Adrenal gland (tissue), 12 donors: Measurements from ENCODE around the gene TNNI3K. TPM values are rescaled to one million over a fixed set of nuclear protein-coding genes. Genes with fewer than 3 reads are reported as not detected.

Source experiments
- DNase-seq, 7 donors: peaks; one replicate each; pipeline ENCODE4 v3.0.0-alpha.2; 2019 to 2020
- H3K27ac ChIP-seq, 5 donors: fragments of 200-600 bp; sonication (generic) in 4 of 5; 1 replicate in 3 of 5; 2 replicates in 2 of 5; pipeline versions ENCODE4 v1.5.1 to v1.8.0; 2016 to 2020; ENCODE audit warnings: mild to moderate bottlenecking in 1 of 5
- H3K27me3 ChIP-seq: fragments of 200-600 bp; 2 replicates; pipeline ENCODE4 v1.8.0; 2021
- H3K36me3 ChIP-seq, 2 donors: fragments of 200-600 bp; replicated peaks in 1 of 2; 1 replicate in 1 of 2; 2 replicates in 1 of 2; pipeline versions ENCODE4 v1.5.1 to v1.8.0; 2018 to 2022
- H3K4me1 ChIP-seq, 2 donors: fragments of 200-600 bp; replicated peaks in 1 of 2; 1 replicate in 1 of 2; 2 replicates in 1 of 2; pipeline versions ENCODE4 v1.5.1 to v1.8.0; 2018 to 2021
- H3K4me3 ChIP-seq, 4 donors: fragments of 200-600 bp; sonication (generic) in 3 of 4; one replicate each; pipeline ENCODE4 v1.5.1; 2016 to 2018
- H3K9me3 ChIP-seq, 3 donors: fragments of 200-600 bp; sonication (generic) in 1 of 3; replicated peaks in 1 of 3; 1 replicate in 2 of 3; 2 replicates in 1 of 3; pipeline versions ENCODE4 v1.5.1 to v1.8.0; 2016 to 2021
- CTCF ChIP-seq, 6 experiments: fragments of 450-650 bp in 4 of 6; fragments of 200-600 bp in 2 of 6; sonication (generic) in 1 of 6; IDR thresholded peaks; 1 replicate in 5 of 6; 2 replicates in 1 of 6; pipeline versions ENCODE4 v1.5.1 to v1.8.0; 2016 to 2021; ENCODE audit warnings: antibody characterized with exemption in 6 of 6, mild to moderate bottlenecking in 2 of 6, moderate library complexity in 1 of 6
- POLR2A ChIP-seq, 2 donors: fragments of 450-650 bp; IDR thresholded peaks; one replicate each; pipeline ENCODE4 v1.6.1; 2017; ENCODE audit warnings: antibody characterized with exemption in 2 of 2, mild to moderate bottlenecking in 2 of 2, moderate library complexity in 1 of 2
- WGBS, 4 donors: extraction: QIAGEN DNeasy Blood & Tissue Kit in 2 of 4; methylation state at CpG; one replicate each; pipeline versions ENCODE4 v1.1.5 to v1.1.7; 2013 to 2017; 5-methylcytosine and 5-hydroxymethylcytosine counted together
- intact Hi-C, 2 donors: fragments of 100-400 bp; cut with DNase I; formaldehyde crosslinking; loops; one replicate each; pipeline versions ENCODE4 v1.14.1 to v1.15.0; 2022 to 2023
- polyA plus RNA-seq, 3 donors: library from polyadenylated mRNA; stranded (reverse); fragments of 200-250 nt in 2 of 3; fragments of 350-450 nt in 1 of 3; fragmentation: Illumina TruSeq in 1 of 3; extraction: RNeasy Lipid Tissue Mini Kit (QIAGEN cat#74804) in 1 of 3; gene quantifications; one replicate each; pipeline ENCODE4 v1.2.3, GENCODE V29; 2013 to 2014
- total RNA-seq, 9 donors: library from RNA; depleted of rRNA in 4 of 9; stranded (reverse); fragments of >200 nt in 4 of 9; fragments of 120-200 nt in 1 of 9; fragmentation: NEBNext Ultra II Directional in 1 of 9; extraction: Animal tissue kit (Norgen Biotek cat#: 25700) in 1 of 9; gene quantifications; one replicate each; pipeline versions ENCODE4 v1.1.0 to v1.2.4, GENCODE V29; 2013 to 2023
- donor health status: healthy with polysubstance abuse.
- donor health status: Bipolar disorder and iron deficiency.
- donor health status: DM: yes; HTN: yes; CAD: no.
- donor health status: DM: no; HTN: no; CAD: no.
- donor health status: DM: no; HTN: no; CAD: no.
- donor health status: DM: yes; HTN: yes; CAD: no.

TNNI3K gene
- total and polyA plus RNA-seq, 12 donors: 0.88 to 7.9 (median 2.1) TPM

- DNase-seq: no peak
- 83 to 89% (median 86%) methylated on average over 2 of the region's 2 CpGs for WGBS, 4 donors
- no peak overlapping the region for H3K4me3 ChIP-seq
- TF ChIP-seq CTCF (IDR thresholded peaks at IDR 0.05): no peak
- TF ChIP-seq POLR2A (IDR thresholded peaks at IDR 0.05): no peak
- H3K9me3 ChIP-seq: no peaks in the 10 kb centered on the region
- H3K36me3 ChIP-seq: no peaks in the 10 kb centered on the region
- no peaks in the 10 kb centered on the region for H3K4me1 ChIP-seq
- intact Hi-C loops: no loop called here
- no peaks in the 10 kb centered on the region for H3K27me3 ChIP-seq
- H3K27ac ChIP-seq: no peak overlapping the region
These were observed 105.5 kb downstream of the TNNI3K start for GRCh38 chr1:74340656-74341055.

GRCh38 chr1:74341702-74342339, 106.6 kb downstream of the TNNI3K start:
- TF ChIP-seq CTCF (IDR thresholded peaks at IDR 0.05): no peak
- TF ChIP-seq POLR2A (IDR thresholded peaks at IDR 0.05): no peak
- intact Hi-C loops: no loop called here
- H3K9me3 ChIP-seq: no peaks in the 10 kb centered on the region
- no peaks in the 10 kb centered on the region for H3K27me3 ChIP-seq
- WGBS, 4 donors: 84 to 88% (median 88%) methylated on average over 4 of the region's 4 CpGs
- no peak overlapping the region for H3K27ac ChIP-seq
- DNase-seq: no peak
- H3K4me1 ChIP-seq: peaks cover 0 to 4% of the 10 kb centered on the region in 2 donors
- no peaks in the 10 kb centered on the region for H3K36me3 ChIP-seq
- no peak overlapping the region for H3K4me3 ChIP-seq

GRCh38 chr1:74343216-74343615, 108.0 kb downstream of the TNNI3K start:
- Histone ChIP-seq H3K27me3 (no peaks in the 10 kb centered on the region), H3K27ac (no peak overlapping the region), H3K9me3 (no peaks in the 10 kb centered on the region), H3K4me3 (no peak overlapping the region), H3K4me1 (peaks cover 0 to 4% of the 10 kb centered on the region in 2 donors), H3K36me3 (no peaks in the 10 kb centered on the region)
- intact Hi-C loops: no loop called here
- WGBS, 4 donors: 57 to 75% (median 71%) methylated on average over 1 of the region's 1 CpG
- TF ChIP-seq CTCF (IDR thresholded peaks at IDR 0.05) (no peak), POLR2A (IDR thresholded peaks at IDR 0.05) (no peak)
- DNase-seq: peak in 5 of 7 donors; percentile 3 to 81 (median 21)

GRCh38 chr1:74344387-74344786, 109.2 kb downstream of the TNNI3K start:
- Histone ChIP-seq H3K9me3 (no peaks in the 10 kb centered on the region), H3K27me3 (no peaks in the 10 kb centered on the region), H3K27ac (no peak overlapping the region), H3K4me3 (no peak overlapping the region), H3K36me3 (no peaks in the 10 kb centered on the region), H3K4me1 (peaks cover 0 to 4% of the 10 kb centered on the region in 2 donors)
- WGBS, 4 donors: 74 to 100% (median 79%) methylated on average over 1 of the region's 1 CpG
- intact Hi-C loops: no loop called here
- no peak for DNase-seq
- TF ChIP-seq CTCF (IDR thresholded peaks at IDR 0.05) (no peak), POLR2A (IDR thresholded peaks at IDR 0.05) (no peak)
